Measurements from ENCODE around the gene HNRNPA0. TPM values are rescaled to one million over a fixed set of nuclear protein-coding genes. Genes with fewer than 3 reads are reported as not detected.

The HNRNPA0 gene
- polyA plus RNA-seq: 22.1 and 23.9 TPM in 2 replicates

DNA sequence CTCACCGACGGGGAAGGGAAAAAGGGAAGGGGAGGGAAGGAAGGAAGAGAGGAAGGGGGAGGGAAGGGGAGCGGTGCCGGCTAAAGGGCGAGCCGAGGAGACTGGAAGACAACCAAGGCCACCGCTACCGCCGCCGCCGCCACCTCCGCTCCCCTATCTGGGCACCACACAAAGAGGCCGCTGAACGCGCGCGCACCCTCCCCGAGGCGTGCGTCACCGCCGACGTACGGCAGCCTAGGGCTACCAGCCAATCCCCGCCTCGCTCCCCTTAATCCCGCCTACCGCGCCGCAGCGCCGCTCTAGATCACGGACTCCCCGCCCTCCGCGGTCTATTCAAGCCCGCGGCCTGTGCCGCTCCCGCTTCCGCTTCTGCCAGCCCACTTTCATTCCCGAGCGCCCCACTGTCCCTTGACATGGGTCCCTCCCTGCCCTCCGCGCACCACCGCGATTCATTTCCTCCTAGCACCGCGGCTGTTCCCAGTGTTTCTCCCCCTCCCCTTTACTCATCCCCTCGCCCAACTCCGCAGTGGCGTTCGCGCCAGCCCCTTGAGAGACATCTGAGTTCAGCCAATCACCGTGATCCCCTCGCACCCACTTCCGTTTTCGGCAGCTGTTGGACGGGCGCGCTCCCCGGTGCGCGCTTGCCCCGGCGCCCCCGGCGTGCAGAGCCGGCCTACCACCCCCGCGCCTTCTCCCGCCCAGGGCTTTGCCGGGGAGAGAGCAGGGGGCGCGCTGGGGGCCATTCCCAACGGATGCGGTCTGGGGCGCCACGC lies at the start of gene HNRNPA0:
HNRNPA0 (minus strand) TSS at position 176 of the 773 bp plus-strand sequence. CDS start 297 bp downstream, outside the sequence.

GRCh38 chr5:137735555-137736284 lies 18.4 kb downstream of the HNRNPA0 start, which contains the start of gene KLHL3:
KLHL3 (minus strand) TSS chr5:137736089; CDS start chr5:137735646, 443 bp downstream.

Other genes starting within 250 kb of the HNRNPA0 start
- gene KLHL3, start 18.3 kb downstream of the HNRNPA0 start, polyA plus RNA-seq: 42.9 and 50.7 TPM in 2 replicates
- 1.7 and 7.7 TPM in 2 replicates for gene MYOT, start 113.5 kb upstream of the HNRNPA0 start, polyA plus RNA-seq
- 1.3 TPM in 1 of 2 replicates, not detected in the other for gene PKD2L2, start 135.1 kb upstream of the HNRNPA0 start, polyA plus RNA-seq

Data from Purkinje cell (primary cell).